Measurements from ENCODE around the gene AUTS2.

The AUTS2 gene

GRCh38 chr7:70400829-70401380 lies 802.6 kb downstream of the AUTS2 start:
- DNase-seq: no peak
- in situ Hi-C loops (cut with MboI; ENCODE audit: low pct_unique_long_range_greater_than_20kb, low sequenced_read_pairs): no loop called here

GRCh38 chr7:70402069-70402468 lies 803.8 kb downstream of the AUTS2 start:
- in situ Hi-C loops (cut with MboI; ENCODE audit: low pct_unique_long_range_greater_than_20kb, low sequenced_read_pairs): no loop called here

GRCh38 chr7:70405241-70405640 lies 807.0 kb downstream of the AUTS2 start:
- in situ Hi-C loops (cut with MboI; ENCODE audit: low pct_unique_long_range_greater_than_20kb, low sequenced_read_pairs): no loop called here
- no peak for DNase-seq

More at GRCh38 chr7:70402069-70402468, 803.8 kb downstream of the AUTS2 start:
- DNase-seq: no peak

- no peak for DNase-seq
Measured at GRCh38 chr7:70406186-70406949, 808.1 kb downstream of the AUTS2 start.

GRCh38 chr7:70406950-70407209 lies 808.6 kb downstream of the AUTS2 start:
- in situ Hi-C loops (cut with MboI; ENCODE audit: low pct_unique_long_range_greater_than_20kb, low sequenced_read_pairs): no loop called here
- no peak for DNase-seq

More at GRCh38 chr7:70406186-70406949, 808.1 kb downstream of the AUTS2 start:
- in situ Hi-C loops (cut with MboI; ENCODE audit: low pct_unique_long_range_greater_than_20kb, low sequenced_read_pairs): no loop called here

- in situ Hi-C loops (cut with MboI; ENCODE audit: low pct_unique_long_range_greater_than_20kb, low sequenced_read_pairs): no loop called here
- no peak for DNase-seq
Measured at GRCh38 chr7:70408477-70408876, 810.2 kb downstream of the AUTS2 start.

- in situ Hi-C loops (cut with MboI; ENCODE audit: low pct_unique_long_range_greater_than_20kb, low sequenced_read_pairs): no loop called here
- DNase-seq: no peak
Measured at GRCh38 chr7:70408891-70409290, 810.6 kb downstream of the AUTS2 start.

GRCh38 chr7:70410134-70410750 lies 812.0 kb downstream of the AUTS2 start:
- in situ Hi-C loops (cut with MboI; ENCODE audit: low pct_unique_long_range_greater_than_20kb, low sequenced_read_pairs): no loop called here
- no peak for DNase-seq

- DNase-seq: no peak
- in situ Hi-C loops (cut with MboI; ENCODE audit: low pct_unique_long_range_greater_than_20kb, low sequenced_read_pairs): no loop called here
Measured at GRCh38 chr7:70414368-70414767, 816.1 kb downstream of the AUTS2 start.

- in situ Hi-C loops (cut with MboI; ENCODE audit: low pct_unique_long_range_greater_than_20kb, low sequenced_read_pairs): no loop called here
- DNase-seq: no peak
Measured at GRCh38 chr7:70415179-70415972, 817.1 kb downstream of the AUTS2 start.

GRCh38 chr7:70416347-70416985 lies 818.2 kb downstream of the AUTS2 start:
- DNase-seq: no peak
- in situ Hi-C loops (cut with MboI; ENCODE audit: low pct_unique_long_range_greater_than_20kb, low sequenced_read_pairs): no loop called here

GRCh38 chr7:70416986-70417655 lies 818.8 kb downstream of the AUTS2 start:
- in situ Hi-C loops (cut with MboI; ENCODE audit: low pct_unique_long_range_greater_than_20kb, low sequenced_read_pairs): no loop called here
- DNase-seq: no peak

GRCh38 chr7:70419526-70420380 lies 821.5 kb downstream of the AUTS2 start:
- in situ Hi-C loops (cut with MboI; ENCODE audit: low pct_unique_long_range_greater_than_20kb, low sequenced_read_pairs): no loop called here
- DNase-seq: no peak

GRCh38 chr7:70420381-70420662 lies 822.0 kb downstream of the AUTS2 start:
- no peak for DNase-seq
- in situ Hi-C loops (cut with MboI; ENCODE audit: low pct_unique_long_range_greater_than_20kb, low sequenced_read_pairs): no loop called here

GRCh38 chr7:70421319-70421718 lies 823.0 kb downstream of the AUTS2 start:
- no peak for DNase-seq

GRCh38 chr7:70426249-70426880 lies 828.1 kb downstream of the AUTS2 start:
- no peak for DNase-seq
- in situ Hi-C loops (cut with MboI; ENCODE audit: low pct_unique_long_range_greater_than_20kb, low sequenced_read_pairs): no loop called here

More at GRCh38 chr7:70421319-70421718, 823.0 kb downstream of the AUTS2 start:
- in situ Hi-C loops (cut with MboI; ENCODE audit: low pct_unique_long_range_greater_than_20kb, low sequenced_read_pairs): no loop called here

- DNase-seq: no peak
- in situ Hi-C loops (cut with MboI; ENCODE audit: low pct_unique_long_range_greater_than_20kb, low sequenced_read_pairs): no loop called here
Measured at GRCh38 chr7:70432567-70433001, 834.3 kb downstream of the AUTS2 start.

GRCh38 chr7:70434376-70434775 lies 836.1 kb downstream of the AUTS2 start:
- in situ Hi-C loops (cut with MboI; ENCODE audit: low pct_unique_long_range_greater_than_20kb, low sequenced_read_pairs): no loop called here
- no peak for DNase-seq

All from KBM-7 (cell line).